WTC11 (cell line): Measurements from ENCODE around the gene CCDC15. TPM values are rescaled to one million over a fixed set of nuclear protein-coding genes. Genes with fewer than 3 reads are reported as not detected.

Experiments used
- ATAC-seq: fragments of 200-7000 bp; cut with Tn5 transposase; 2 replicates; pipeline ENCODE4 v1.10.0; 2021; ENCODE audit warnings: mild to moderate bottlenecking, moderate library complexity
- CTCF ChIA-PET: fragments of 300-600 bp; sonication (Branson Sonifier 250); formaldehyde crosslinking; loops from one replicate; lab custom pipeline; 2021; ENCODE audit warnings: antibody characterized with exemption; lab: Charles Lee
- POLR2A ChIA-PET: fragments of 350-600 bp; sonication (Branson Sonifier 250); formaldehyde crosslinking; loops from one replicate; lab custom pipeline; 2021; ENCODE audit warnings: antibody characterized with exemption; lab: Charles Lee
- DNase-seq: peaks from one replicate; pipeline ENCODE4 v3.0.0; 2021; ENCODE audit warnings: low spot score
- H3K27ac Mint-ChIP-seq: 2 replicates; pipeline ENCODE4 v1.8.0; 2021; ENCODE audit warnings: mixed read lengths
- H3K27me3 Mint-ChIP-seq: 2 replicates; pipeline ENCODE4 v1.8.0; 2021; ENCODE audit warnings: low read depth, mild to moderate bottlenecking, moderate library complexity, mixed read lengths
- H3K36me3 Mint-ChIP-seq: 2 replicates; pipeline ENCODE4 v1.8.0; 2021; ENCODE audit warnings: mixed read lengths
- H3K4me1 Mint-ChIP-seq: 2 replicates; pipeline ENCODE4 v1.8.0; 2022; ENCODE audit warnings: mixed read lengths
- H3K4me3 Mint-ChIP-seq: 2 replicates; pipeline ENCODE4 v1.8.0; 2021; ENCODE audit warnings: mild to moderate bottlenecking, moderate library complexity, mixed read lengths
- H3K9me3 Mint-ChIP-seq: 2 replicates; pipeline ENCODE4 v1.8.0; 2021; ENCODE audit warnings: mixed read lengths
- ATF1 ChIP-seq: sonication (generic); formaldehyde crosslinking; IDR thresholded peaks from 2 replicates; pipeline ENCODE4 v1.8.1; 2023; ENCODE audit warnings: mild to moderate bottlenecking, moderate library complexity, missing genetic modification reagents
- FOXK1 ChIP-seq: sonication (generic); formaldehyde crosslinking; IDR thresholded peaks from 2 replicates; pipeline ENCODE4 v1.8.0; 2022; ENCODE audit warnings: mild to moderate bottlenecking, moderate library complexity, missing genetic modification reagents
- IRF2 ChIP-seq: sonication (generic); formaldehyde crosslinking; IDR thresholded peaks from 2 replicates; pipeline ENCODE4 v1.8.0; 2022; ENCODE audit warnings: low read depth, missing genetic modification reagents, borderline replicate concordance
- MYBL2 ChIP-seq: sonication (generic); formaldehyde crosslinking; IDR thresholded peaks from 2 replicates; pipeline ENCODE4 v1.8.1; 2023; ENCODE audit warnings: mild to moderate bottlenecking, moderate library complexity, missing genetic modification reagents
- NFE2L1 ChIP-seq: sonication (generic); formaldehyde crosslinking; IDR thresholded peaks from 2 replicates; pipeline ENCODE4 v1.8.1; 2023; ENCODE audit warnings: missing genetic modification reagents
- ZNF263 ChIP-seq: sonication (generic); formaldehyde crosslinking; IDR thresholded peaks from 2 replicates; pipeline ENCODE4 v1.8.1; 2022; ENCODE audit warnings: low read depth, mild to moderate bottlenecking, moderate library complexity, missing genetic modification reagents
- total RNA-seq: library from RNA; stranded (reverse); gene quantifications from 3 replicates; pipeline ENCODE4 v1.2.3, GENCODE V29; 2021
- TF ChIP-seq, protein P1 (sequence below): sonication (generic); formaldehyde crosslinking; IDR thresholded peaks from 2 replicates; pipeline ENCODE4 v1.8.0; 2023; ENCODE audit warnings: mild to moderate bottlenecking, missing genetic modification reagents
- TF ChIP-seq, protein P2 (sequence below): sonication (generic); formaldehyde crosslinking; IDR thresholded peaks from 2 replicates; pipeline ENCODE4 v1.8.1; 2022; ENCODE audit warnings: low read depth, missing genetic modification reagents, borderline replicate concordance
- TF ChIP-seq, protein P3 (sequence below): fragments of 250-450 bp; sonication (Bioruptor Pico); IDR thresholded peaks from 2 replicates; pipeline ENCODE4 v1.8.0; 2021; ENCODE audit warnings: mild to moderate bottlenecking
- TF ChIP-seq, protein P4 (sequence below): sonication (generic); formaldehyde crosslinking; IDR thresholded peaks from 2 replicates; pipeline ENCODE4 v1.8.1; 2023; ENCODE audit warnings: mild to moderate bottlenecking, missing genetic modification reagents
- TF ChIP-seq, protein P5 (sequence below): sonication (generic); formaldehyde crosslinking; IDR thresholded peaks from 2 replicates; pipeline ENCODE4 v1.8.1; 2022; ENCODE audit warnings: missing genetic modification reagents, borderline replicate concordance
- TF ChIP-seq, protein P6 (sequence below): fragments of 250-450 bp; sonication (Bioruptor Pico); IDR thresholded peaks from 2 replicates; pipeline ENCODE4 v1.9.0; 2021; ENCODE audit warnings: moderate library complexity, mild to moderate bottlenecking, inconsistent platforms, borderline replicate concordance
- TF ChIP-seq, protein P7 (sequence below): sonication (generic); formaldehyde crosslinking; IDR thresholded peaks from 2 replicates; pipeline ENCODE4 v1.8.1; 2023; ENCODE audit warnings: mild to moderate bottlenecking, missing genetic modification reagents, moderate library complexity

Gene CCDC15
- total RNA-seq, 1 experiment from 2014 or later = 2.4 TPM

DNA sequence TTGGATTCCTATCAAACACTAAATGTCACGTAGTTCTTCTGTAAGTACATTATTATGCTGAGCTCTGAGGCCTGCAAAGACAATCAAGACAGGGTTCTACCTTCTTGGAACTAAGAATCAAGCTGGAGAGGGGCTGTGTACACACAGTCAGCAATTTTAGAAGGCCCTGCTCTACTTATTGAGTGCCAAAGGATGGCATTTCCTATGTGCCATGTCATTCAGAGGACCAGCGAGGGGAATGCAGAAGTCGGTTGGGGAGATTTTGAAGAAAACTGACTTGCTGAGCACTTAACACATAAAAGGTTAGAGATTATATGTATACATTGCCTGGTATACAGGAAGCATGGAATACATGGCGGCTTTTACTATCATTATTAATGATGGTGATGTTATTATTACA is 114.4 kb downstream of the CCDC15 start:
- Mint-ChIP-seq H3K9me3 (no peaks in the 10 kb centered on the region), H3K4me3 (no peak overlapping the region)
- no peak for ATAC-seq

DNA sequence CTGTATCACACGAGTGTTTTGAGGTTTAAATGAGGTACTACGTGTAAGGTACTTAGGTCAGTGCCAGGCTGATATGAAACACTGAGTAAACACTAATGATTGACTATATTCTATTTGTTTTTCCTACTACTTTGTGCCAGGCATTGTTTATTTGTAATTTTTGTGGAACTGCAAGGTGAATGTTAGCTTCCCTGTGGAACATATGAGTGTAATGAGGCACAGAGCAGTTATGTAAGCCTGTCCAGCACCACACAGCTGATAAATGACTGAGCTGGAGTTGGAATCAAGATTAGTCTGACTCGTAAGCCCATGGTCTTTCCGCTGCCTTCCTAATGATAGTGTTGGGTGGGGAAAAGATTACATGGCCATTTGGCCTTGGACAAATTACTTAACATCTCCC is 115.0 kb downstream of the CCDC15 start:
- ChIA-PET POLR2A (no interaction called here), CTCF (interaction anchor here (1.3 kb wide), 1 partner anchor 8 kb away, joined by 3 read pairs; no protein-coding TSS in a partner anchor)
- H3K4me1 Mint-ChIP-seq = peaks cover 20% of the 10 kb centered on the region
- TF ChIP-seq, protein P1, sequence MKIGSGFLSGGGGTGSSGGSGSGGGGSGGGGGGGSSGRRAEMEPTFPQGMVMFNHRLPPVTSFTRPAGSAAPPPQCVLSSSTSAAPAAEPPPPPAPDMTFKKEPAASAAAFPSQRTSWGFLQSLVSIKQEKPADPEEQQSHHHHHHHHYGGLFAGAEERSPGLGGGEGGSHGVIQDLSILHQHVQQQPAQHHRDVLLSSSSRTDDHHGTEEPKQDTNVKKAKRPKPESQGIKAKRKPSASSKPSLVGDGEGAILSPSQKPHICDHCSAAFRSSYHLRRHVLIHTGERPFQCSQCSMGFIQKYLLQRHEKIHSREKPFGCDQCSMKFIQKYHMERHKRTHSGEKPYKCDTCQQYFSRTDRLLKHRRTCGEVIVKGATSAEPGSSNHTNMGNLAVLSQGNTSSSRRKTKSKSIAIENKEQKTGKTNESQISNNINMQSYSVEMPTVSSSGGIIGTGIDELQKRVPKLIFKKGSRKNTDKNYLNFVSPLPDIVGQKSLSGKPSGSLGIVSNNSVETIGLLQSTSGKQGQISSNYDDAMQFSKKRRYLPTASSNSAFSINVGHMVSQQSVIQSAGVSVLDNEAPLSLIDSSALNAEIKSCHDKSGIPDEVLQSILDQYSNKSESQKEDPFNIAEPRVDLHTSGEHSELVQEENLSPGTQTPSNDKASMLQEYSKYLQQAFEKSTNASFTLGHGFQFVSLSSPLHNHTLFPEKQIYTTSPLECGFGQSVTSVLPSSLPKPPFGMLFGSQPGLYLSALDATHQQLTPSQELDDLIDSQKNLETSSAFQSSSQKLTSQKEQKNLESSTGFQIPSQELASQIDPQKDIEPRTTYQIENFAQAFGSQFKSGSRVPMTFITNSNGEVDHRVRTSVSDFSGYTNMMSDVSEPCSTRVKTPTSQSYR = no peak
- TF ChIP-seq, protein P2, sequence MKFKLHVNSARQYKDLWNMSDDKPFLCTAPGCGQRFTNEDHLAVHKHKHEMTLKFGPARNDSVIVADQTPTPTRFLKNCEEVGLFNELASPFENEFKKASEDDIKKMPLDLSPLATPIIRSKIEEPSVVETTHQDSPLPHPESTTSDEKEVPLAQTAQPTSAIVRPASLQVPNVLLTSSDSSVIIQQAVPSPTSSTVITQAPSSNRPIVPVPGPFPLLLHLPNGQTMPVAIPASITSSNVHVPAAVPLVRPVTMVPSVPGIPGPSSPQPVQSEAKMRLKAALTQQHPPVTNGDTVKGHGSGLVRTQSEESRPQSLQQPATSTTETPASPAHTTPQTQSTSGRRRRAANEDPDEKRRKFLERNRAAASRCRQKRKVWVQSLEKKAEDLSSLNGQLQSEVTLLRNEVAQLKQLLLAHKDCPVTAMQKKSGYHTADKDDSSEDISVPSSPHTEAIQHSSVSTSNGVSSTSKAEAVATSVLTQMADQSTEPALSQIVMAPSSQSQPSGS (CRISPR knock-in tag) = no peak
- no peaks in the 10 kb centered on the region for H3K36me3 Mint-ChIP-seq
- no peak for DNase-seq
- no peak overlapping the region for H3K4me3 Mint-ChIP-seq
- H3K9me3 Mint-ChIP-seq = no peaks in the 10 kb centered on the region
- H3K27ac Mint-ChIP-seq = no peak overlapping the region
- H3K27me3 Mint-ChIP-seq = peaks cover 24% of the 10 kb centered on the region
- ATAC-seq = no peak

More for the DNA sequence above, 114.4 kb downstream of the CCDC15 start:
- CTCF ChIA-PET = no interaction called here
- H3K36me3 Mint-ChIP-seq = no peaks in the 10 kb centered on the region
- H3K27me3 Mint-ChIP-seq = peaks cover 30% of the 10 kb centered on the region
- H3K27ac Mint-ChIP-seq = no peak overlapping the region
- no peak for DNase-seq
- H3K4me1 Mint-ChIP-seq = peaks cover 22% of the 10 kb centered on the region
- TF ChIP-seq MYBL2 (CRISPR knock-in tag) = no peak
- TF ChIP-seq, protein P3, sequence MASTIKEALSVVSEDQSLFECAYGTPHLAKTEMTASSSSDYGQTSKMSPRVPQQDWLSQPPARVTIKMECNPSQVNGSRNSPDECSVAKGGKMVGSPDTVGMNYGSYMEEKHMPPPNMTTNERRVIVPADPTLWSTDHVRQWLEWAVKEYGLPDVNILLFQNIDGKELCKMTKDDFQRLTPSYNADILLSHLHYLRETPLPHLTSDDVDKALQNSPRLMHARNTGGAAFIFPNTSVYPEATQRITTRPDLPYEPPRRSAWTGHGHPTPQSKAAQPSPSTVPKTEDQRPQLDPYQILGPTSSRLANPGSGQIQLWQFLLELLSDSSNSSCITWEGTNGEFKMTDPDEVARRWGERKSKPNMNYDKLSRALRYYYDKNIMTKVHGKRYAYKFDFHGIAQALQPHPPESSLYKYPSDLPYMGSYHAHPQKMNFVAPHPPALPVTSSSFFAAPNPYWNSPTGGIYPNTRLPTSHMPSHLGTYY = no peak
- TF ChIP-seq, protein P4, sequence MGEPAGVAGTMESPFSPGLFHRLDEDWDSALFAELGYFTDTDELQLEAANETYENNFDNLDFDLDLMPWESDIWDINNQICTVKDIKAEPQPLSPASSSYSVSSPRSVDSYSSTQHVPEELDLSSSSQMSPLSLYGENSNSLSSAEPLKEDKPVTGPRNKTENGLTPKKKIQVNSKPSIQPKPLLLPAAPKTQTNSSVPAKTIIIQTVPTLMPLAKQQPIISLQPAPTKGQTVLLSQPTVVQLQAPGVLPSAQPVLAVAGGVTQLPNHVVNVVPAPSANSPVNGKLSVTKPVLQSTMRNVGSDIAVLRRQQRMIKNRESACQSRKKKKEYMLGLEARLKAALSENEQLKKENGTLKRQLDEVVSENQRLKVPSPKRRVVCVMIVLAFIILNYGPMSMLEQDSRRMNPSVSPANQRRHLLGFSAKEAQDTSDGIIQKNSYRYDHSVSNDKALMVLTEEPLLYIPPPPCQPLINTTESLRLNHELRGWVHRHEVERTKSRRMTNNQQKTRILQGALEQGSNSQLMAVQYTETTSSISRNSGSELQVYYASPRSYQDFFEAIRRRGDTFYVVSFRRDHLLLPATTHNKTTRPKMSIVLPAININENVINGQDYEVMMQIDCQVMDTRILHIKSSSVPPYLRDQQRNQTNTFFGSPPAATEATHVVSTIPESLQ (CRISPR knock-in tag) = no peak
- TF ChIP-seq NFE2L1 (CRISPR knock-in tag) = no peak
- TF ChIP-seq, protein P5, sequence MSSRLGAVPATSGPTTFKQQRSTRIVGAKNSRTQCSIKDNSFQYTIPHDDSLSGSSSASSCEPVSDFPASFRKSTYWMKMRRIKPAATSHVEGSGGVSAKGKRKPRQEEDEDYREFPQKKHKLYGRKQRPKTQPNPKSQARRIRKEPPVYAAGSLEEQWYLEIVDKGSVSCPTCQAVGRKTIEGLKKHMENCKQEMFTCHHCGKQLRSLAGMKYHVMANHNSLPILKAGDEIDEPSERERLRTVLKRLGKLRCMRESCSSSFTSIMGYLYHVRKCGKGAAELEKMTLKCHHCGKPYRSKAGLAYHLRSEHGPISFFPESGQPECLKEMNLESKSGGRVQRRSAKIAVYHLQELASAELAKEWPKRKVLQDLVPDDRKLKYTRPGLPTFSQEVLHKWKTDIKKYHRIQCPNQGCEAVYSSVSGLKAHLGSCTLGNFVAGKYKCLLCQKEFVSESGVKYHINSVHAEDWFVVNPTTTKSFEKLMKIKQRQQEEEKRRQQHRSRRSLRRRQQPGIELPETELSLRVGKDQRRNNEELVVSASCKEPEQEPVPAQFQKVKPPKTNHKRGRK (CRISPR knock-in tag) = no peak
- TF ChIP-seq ATF1 (CRISPR knock-in tag) = no peak
- TF ChIP-seq, protein P6, sequence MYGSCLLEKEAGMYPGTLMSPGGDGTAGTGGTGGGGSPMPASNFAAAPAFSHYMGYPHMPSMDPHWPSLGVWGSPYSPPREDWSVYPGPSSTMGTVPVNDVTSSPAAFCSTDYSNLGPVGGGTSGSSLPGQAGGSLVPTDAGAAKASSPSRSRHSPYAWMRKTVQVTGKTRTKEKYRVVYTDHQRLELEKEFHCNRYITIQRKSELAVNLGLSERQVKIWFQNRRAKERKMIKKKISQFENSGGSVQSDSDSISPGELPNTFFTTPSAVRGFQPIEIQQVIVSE (CRISPR knock-in tag) = no peak
- no peak for TF ChIP-seq IRF2
- TF ChIP-seq ZNF263 (CRISPR knock-in tag) = no peak
- no peak for TF ChIP-seq FOXK1
- TF ChIP-seq, protein P7, sequence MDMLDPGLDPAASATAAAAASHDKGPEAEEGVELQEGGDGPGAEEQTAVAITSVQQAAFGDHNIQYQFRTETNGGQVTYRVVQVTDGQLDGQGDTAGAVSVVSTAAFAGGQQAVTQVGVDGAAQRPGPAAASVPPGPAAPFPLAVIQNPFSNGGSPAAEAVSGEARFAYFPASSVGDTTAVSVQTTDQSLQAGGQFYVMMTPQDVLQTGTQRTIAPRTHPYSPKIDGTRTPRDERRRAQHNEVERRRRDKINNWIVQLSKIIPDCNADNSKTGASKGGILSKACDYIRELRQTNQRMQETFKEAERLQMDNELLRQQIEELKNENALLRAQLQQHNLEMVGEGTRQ (CRISPR knock-in tag) = no peak
- TF ChIP-seq, all 79 proteins: peak for 0
- POLR2A ChIA-PET = no interaction called here
